K562 treated with DMSO at 1 percent for 12 hours (cell line): Measurements from ENCODE around the gene BRDT. TPM values are rescaled to one million over a fixed set of nuclear protein-coding genes. Genes with fewer than 3 reads are reported as not detected.

Experiments
- total RNA-seq: library from RNA; unstranded; fragments of 300-600 nt; gene quantifications from 2 replicates; pipeline ENCODE4 v1.2.3, GENCODE V29; 2022; ENCODE audit not compliant: insufficient read depth

Gene BRDT
- total RNA-seq: not detected in 2 replicates

GRCh38 chr1:91949356-91949699 lies at the start of gene BRDT:
Gene BRDT, plus strand, starts transcription at chr1:91949401. Its CDS starts 13,354 bp downstream, at chr1:91962755.

Other genes with a start within 250 kb of the BRDT start
- gene TGFBR3, start 63.2 kb upstream of the BRDT start, total RNA-seq: 6.3 and 29.6 TPM in 2 replicates
- not detected in 2 replicates for gene EPHX4, start 80.6 kb downstream of the BRDT start, total RNA-seq
- gene SETSIP, start 126.0 kb downstream of the BRDT start, total RNA-seq: not detected in 2 replicates
- gene BTBD8, start 130.9 kb downstream of the BRDT start, total RNA-seq: 0.70 and 2.6 TPM in 2 replicates